Activated T-cell treated with anti-CD3 and anti-CD28 coated beads, Interleukin-2, amount 50 U/mL, for 72 hours (primary cell): ENCODE data around the gene PCGF6. TPM values are rescaled to one million over a fixed set of nuclear protein-coding genes. Genes with fewer than 3 reads are reported as not detected.
"Not testable (repeated sequence)": the region's sequence is repeated elsewhere in the genome, so short reads cannot be mapped to it uniquely, and the experiment has no call there.

Experiments used
- ATAC-seq, 2 donors: fragments of 150-1000 bp; cut with Tn5 transposase; replicated peaks in 1 of 2; 2 replicates each; pipeline ENCODE4 v1.10.0; 2021; ENCODE audit warnings: moderate library complexity in 2 of 2, mild to moderate bottlenecking in 1 of 2
- DNase-seq, 2 donors: peaks; one replicate each; pipeline ENCODE4 v3.0.0; 2021 to 2022; ENCODE audit warnings: mixed read lengths in 1 of 2
- H3K27ac Mint-ChIP-seq: one replicate; pipeline ENCODE4 v1.8.0; 2022; ENCODE audit warnings: mild to moderate bottlenecking, moderate library complexity, mixed read lengths
- H3K27me3 Mint-ChIP-seq: one replicate; pipeline ENCODE4 v1.8.0; 2022; ENCODE audit warnings: low read depth, mixed read lengths
- H3K36me3 Mint-ChIP-seq, 2 donors: one replicate each; pipeline ENCODE4 v1.8.0; 2022; ENCODE audit warnings: mixed read lengths in 2 of 2, mild to moderate bottlenecking in 1 of 2; ENCODE audit not compliant: insufficient read depth in 2 of 2
- H3K4me1 Mint-ChIP-seq: one replicate; pipeline ENCODE4 v1.8.0; 2022; ENCODE audit warnings: low read depth, mixed read lengths
- H3K4me3 Mint-ChIP-seq, 2 donors: one replicate each; pipeline ENCODE4 v1.8.0; 2022; ENCODE audit warnings: mild to moderate bottlenecking in 2 of 2, mixed read lengths in 2 of 2, moderate library complexity in 2 of 2
- H3K9me3 Mint-ChIP-seq, 2 donors: one replicate each; pipeline ENCODE4 v1.8.0; 2022; ENCODE audit warnings: mixed read lengths in 2 of 2
- total RNA-seq, 2 donors: library from RNA; stranded (reverse); gene quantifications; one replicate each; pipeline ENCODE4 v1.2.3, GENCODE V29; 2022

Gene PCGF6
- total RNA-seq, result 10 to 100 TPM; 14.5 to 15.2 TPM

- Mint-ChIP-seq H3K36me3 (peaks cover 2 to 5% of the 10 kb centered on the region in 2 donors), H3K27ac (peak within 1 kb of the TSS; percentile 93), H3K4me3 (peak within 1 kb of the TSS; percentile 96 to 97), H3K9me3 (no peaks in the 10 kb centered on the region), H3K4me1 (peaks cover 13% of the 10 kb centered on the region), H3K27me3 (no peaks in the 10 kb centered on the region)
- ATAC-seq (peak; percentile 90 to 91), DNase-seq (peak; percentile 80 to 87)
Observed at GRCh38 chr10:103350517-103351260, at the start of gene PCGF6. PCGF6 (minus strand) TSS chr10:103351140; CDS start chr10:103351066, 74 bp downstream.

GRCh38 chr10:103397191-103397825 lies 46.4 kb upstream of the PCGF6 start:
- Mint-ChIP-seq H3K4me1 (peaks cover 61% of the 10 kb centered on the region), H3K9me3 (no peaks in the 10 kb centered on the region), H3K27ac (peak overlapping the region; percentile 99), H3K36me3 (peaks cover 6 to 18% of the 10 kb centered on the region in 2 donors), H3K4me3 (peak overlapping the region; percentile 97 to 98), H3K27me3 (no peaks in the 10 kb centered on the region)
- no peak for DNase-seq
- no peak for ATAC-seq

- DNase-seq, result no peak
- peaks cover 6 to 21% of the 10 kb centered on the region in 2 donors for H3K36me3 Mint-ChIP-seq
- peak overlapping the region; percentile 97 to 98 for H3K4me3 Mint-ChIP-seq
- no peaks in the 10 kb centered on the region for H3K27me3 Mint-ChIP-seq
- H3K9me3 Mint-ChIP-seq, result no peaks in the 10 kb centered on the region
- ATAC-seq, result no peak
- peak overlapping the region; percentile 99 for H3K27ac Mint-ChIP-seq
- H3K4me1 Mint-ChIP-seq, result peaks cover 61% of the 10 kb centered on the region
Observed at GRCh38 chr10:103396789-103397087, 45.8 kb upstream of the PCGF6 start.

GRCh38 chr10:103396067-103396788 lies 45.3 kb upstream of the PCGF6 start, which contains the start of the genes ATP5MK and PDCD11:
ATP5MK (minus strand) TSS chr10:103396475; CDS start chr10:103392457, 4,018 bp downstream.
PDCD11 (plus strand) TSS chr10:103396626; CDS start chr10:103398427, 1,801 bp downstream.
- H3K27me3 Mint-ChIP-seq, result no peaks in the 10 kb centered on the region
- H3K36me3 Mint-ChIP-seq, result peaks cover 6 to 23% of the 10 kb centered on the region in 2 donors
- ATAC-seq (peak; percentile 100), DNase-seq (peak; percentile 96 to 98)
- no peaks in the 10 kb centered on the region for H3K9me3 Mint-ChIP-seq
- peak within 1 kb of the TSS; percentile 97 to 98 for H3K4me3 Mint-ChIP-seq
- H3K4me1 Mint-ChIP-seq, result peaks cover 61% of the 10 kb centered on the region
- peak within 1 kb of the TSS; percentile 99 for H3K27ac Mint-ChIP-seq

GRCh38 chr10:103395754-103396066 lies 44.8 kb upstream of the PCGF6 start:
- Mint-ChIP-seq H3K27me3 (no peaks in the 10 kb centered on the region), H3K9me3 (no peaks in the 10 kb centered on the region), H3K4me1 (peaks cover 61% of the 10 kb centered on the region), H3K27ac (peak overlapping the region; percentile 99), H3K4me3 (peak overlapping the region; percentile 97 to 98), H3K36me3 (peaks cover 6 to 25% of the 10 kb centered on the region in 2 donors)
- no peak for ATAC-seq
- DNase-seq, result no peak

- DNase-seq (no peak), ATAC-seq (no peak)
- Mint-ChIP-seq H3K36me3 (peaks cover 6 to 20% of the 10 kb centered on the region in 2 donors), H3K9me3 (no peaks in the 10 kb centered on the region), H3K4me1 (peaks cover 52% of the 10 kb centered on the region), H3K27ac (peak overlapping the region; percentile 57), H3K4me3 (peak overlapping the region; percentile 97 to 98), H3K27me3 (no peaks in the 10 kb centered on the region)
Observed at GRCh38 chr10:103394180-103394579, 43.2 kb upstream of the PCGF6 start.

- peaks cover 5% of the 10 kb centered on the region for H3K4me1 Mint-ChIP-seq
- no peaks in the 10 kb centered on the region for H3K9me3 Mint-ChIP-seq
- ATAC-seq (no peak), DNase-seq (no peak)
- H3K27ac Mint-ChIP-seq, result no peak overlapping the region
- H3K27me3 Mint-ChIP-seq, result no peaks in the 10 kb centered on the region
- no peak overlapping the region for H3K4me3 Mint-ChIP-seq
- H3K36me3 Mint-ChIP-seq, result peaks cover 3 to 14% of the 10 kb centered on the region in 2 donors
Observed at GRCh38 chr10:103382769-103383168, 31.8 kb upstream of the PCGF6 start.

GRCh38 chr10:103374263-103374662 lies 23.3 kb upstream of the PCGF6 start:
- Mint-ChIP-seq H3K9me3 (no peaks in the 10 kb centered on the region), H3K4me3 (no peak overlapping the region), H3K4me1 (peaks cover 28% of the 10 kb centered on the region), H3K27me3 (no peaks in the 10 kb centered on the region), H3K27ac (no peak overlapping the region), H3K36me3 (peaks cover 11 to 20% of the 10 kb centered on the region in 2 donors)
- no peak for DNase-seq
- no peak for ATAC-seq

- H3K4me3 Mint-ChIP-seq, result peak overlapping the region; percentile 0 to 1
Observed at GRCh38 chr10:103373544-103373943, 22.6 kb upstream of the PCGF6 start.

GRCh38 chr10:103367782-103368518 lies 17.0 kb upstream of the PCGF6 start, which contains the start of gene TAF5:
TAF5 (plus strand) TSS chr10:103367976; CDS start chr10:103367990, 14 bp downstream.
- no peaks in the 10 kb centered on the region for H3K27me3 Mint-ChIP-seq
- peaks cover 31% of the 10 kb centered on the region for H3K4me1 Mint-ChIP-seq
- no peaks in the 10 kb centered on the region for H3K9me3 Mint-ChIP-seq
- peaks cover 0 to 2% of the 10 kb centered on the region in 2 donors for H3K36me3 Mint-ChIP-seq
- ATAC-seq (peak; percentile 65 to 70), DNase-seq (peak; percentile 92 to 95)
- peak within 1 kb of the TSS; percentile 87 to 93 for H3K4me3 Mint-ChIP-seq
- peak within 1 kb of the TSS; percentile 92 for H3K27ac Mint-ChIP-seq

More at GRCh38 chr10:103373544-103373943, 22.6 kb upstream of the PCGF6 start:
- H3K36me3 Mint-ChIP-seq, result peaks cover 10 to 18% of the 10 kb centered on the region in 2 donors
- DNase-seq (no peak), ATAC-seq (peak; percentile 30 to 47)
- H3K9me3 Mint-ChIP-seq, result no peaks in the 10 kb centered on the region
- H3K27ac Mint-ChIP-seq, result peak overlapping the region; percentile 48
- H3K27me3 Mint-ChIP-seq, result no peaks in the 10 kb centered on the region
- H3K4me1 Mint-ChIP-seq, result peaks cover 33% of the 10 kb centered on the region

- H3K4me3 Mint-ChIP-seq, result peak overlapping the region; percentile 87 to 93
- DNase-seq, result no peak
- no peak for ATAC-seq
- no peaks in the 10 kb centered on the region for H3K9me3 Mint-ChIP-seq
- H3K4me1 Mint-ChIP-seq, result peaks cover 27% of the 10 kb centered on the region
- no peaks in the 10 kb centered on the region for H3K27me3 Mint-ChIP-seq
- H3K27ac Mint-ChIP-seq, result peak overlapping the region; percentile 92
- peaks cover 0 to 2% of the 10 kb centered on the region in 2 donors for H3K36me3 Mint-ChIP-seq
Observed at GRCh38 chr10:103367379-103367781, 16.4 kb upstream of the PCGF6 start.

- not testable (repeated sequence) for H3K4me3 Mint-ChIP-seq, H3K4me1 Mint-ChIP-seq, H3K27ac Mint-ChIP-seq, H3K36me3 Mint-ChIP-seq, H3K9me3 Mint-ChIP-seq, DNase-seq, H3K27me3 Mint-ChIP-seq
- peak in 1 of 2 donors; percentile 61 for ATAC-seq
Observed at GRCh38 chr10:103360791-103361190, 9.9 kb upstream of the PCGF6 start.
